AG10803 (cell line): Measurements from ENCODE around the gene RASA1.

ENCODE experiments used
- DNase-seq: peaks from one replicate; pipeline ENCODE4 v3.0.0; 2010; ENCODE audit warnings: low read depth
- H3K4me3 ChIP-seq: 2 replicates; pipeline ENCODE4 v1.5.1; 2011; ENCODE audit warnings: mild to moderate bottlenecking, low read length, control low read depth
- TF ChIP-seq, protein P1 (sequence below): conservative IDR thresholded peaks from 2 replicates; pipeline ENCODE4 v1.5.1; 2011; ENCODE audit warnings: mild to moderate bottlenecking, low read length, control low read depth, inconsistent platforms

Gene RASA1

DNA sequence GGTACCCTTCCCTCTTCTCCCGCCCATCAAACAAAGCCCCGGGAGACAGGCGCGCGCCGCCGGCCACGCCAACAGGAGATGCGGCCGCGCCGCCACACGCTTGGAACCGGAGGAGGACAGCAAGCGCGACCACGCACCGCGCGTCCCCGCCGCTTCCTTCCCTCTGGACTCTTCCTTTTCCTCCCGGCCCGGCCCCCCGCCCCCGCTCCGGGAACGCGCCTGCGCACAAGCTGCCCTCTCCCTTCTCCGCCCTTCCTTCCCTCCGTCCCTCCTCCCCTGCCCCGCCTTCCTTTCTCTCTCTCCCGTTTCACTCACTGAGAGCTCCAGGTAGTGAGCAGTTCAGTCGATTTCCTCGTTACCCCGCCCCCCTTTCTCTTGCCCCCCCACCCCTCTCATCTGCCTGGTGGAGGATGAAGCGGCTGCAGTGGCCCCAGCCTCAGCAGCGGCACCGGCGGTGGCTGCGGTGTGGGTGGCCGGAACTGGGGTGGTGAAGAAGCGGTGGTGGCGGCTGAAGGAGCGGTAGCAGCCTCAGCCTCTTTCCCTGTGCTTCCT, at the start of gene RASA1:
TSS of gene RASA1 (plus strand) at position 310 of the 552 bp plus-strand sequence. CDS start 569 bp downstream, outside the sequence.
- DNase-seq, result peak; percentile 89
- TF ChIP-seq, protein P1, sequence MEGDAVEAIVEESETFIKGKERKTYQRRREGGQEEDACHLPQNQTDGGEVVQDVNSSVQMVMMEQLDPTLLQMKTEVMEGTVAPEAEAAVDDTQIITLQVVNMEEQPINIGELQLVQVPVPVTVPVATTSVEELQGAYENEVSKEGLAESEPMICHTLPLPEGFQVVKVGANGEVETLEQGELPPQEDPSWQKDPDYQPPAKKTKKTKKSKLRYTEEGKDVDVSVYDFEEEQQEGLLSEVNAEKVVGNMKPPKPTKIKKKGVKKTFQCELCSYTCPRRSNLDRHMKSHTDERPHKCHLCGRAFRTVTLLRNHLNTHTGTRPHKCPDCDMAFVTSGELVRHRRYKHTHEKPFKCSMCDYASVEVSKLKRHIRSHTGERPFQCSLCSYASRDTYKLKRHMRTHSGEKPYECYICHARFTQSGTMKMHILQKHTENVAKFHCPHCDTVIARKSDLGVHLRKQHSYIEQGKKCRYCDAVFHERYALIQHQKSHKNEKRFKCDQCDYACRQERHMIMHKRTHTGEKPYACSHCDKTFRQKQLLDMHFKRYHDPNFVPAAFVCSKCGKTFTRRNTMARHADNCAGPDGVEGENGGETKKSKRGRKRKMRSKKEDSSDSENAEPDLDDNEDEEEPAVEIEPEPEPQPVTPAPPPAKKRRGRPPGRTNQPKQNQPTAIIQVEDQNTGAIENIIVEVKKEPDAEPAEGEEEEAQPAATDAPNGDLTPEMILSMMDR, result no peak
- H3K4me3 ChIP-seq, result peak within 1 kb of the TSS; percentile 95

DNA sequence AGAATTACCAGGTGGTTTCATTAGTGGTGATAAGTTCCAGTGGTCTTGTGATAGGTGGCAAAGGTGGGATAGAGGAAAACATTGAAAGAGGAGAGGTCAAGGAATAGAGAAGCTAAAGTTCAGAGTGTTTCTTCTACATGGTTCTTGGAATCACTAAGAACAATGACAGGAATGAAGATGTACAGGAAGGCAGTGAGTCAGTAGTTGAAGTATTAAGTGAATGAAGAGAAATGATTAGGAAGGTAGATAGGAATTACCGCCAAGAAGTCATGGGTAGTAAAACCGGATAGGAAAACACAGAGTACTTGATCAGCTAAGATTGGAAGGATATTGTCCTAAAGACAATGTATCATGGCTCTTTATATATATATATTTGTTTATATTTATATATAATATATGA, 37.9 kb upstream of the RASA1 start:
- no peak overlapping the region for H3K4me3 ChIP-seq
- TF ChIP-seq, protein P1, result no peak
- DNase-seq, result peak; percentile 11

DNA sequence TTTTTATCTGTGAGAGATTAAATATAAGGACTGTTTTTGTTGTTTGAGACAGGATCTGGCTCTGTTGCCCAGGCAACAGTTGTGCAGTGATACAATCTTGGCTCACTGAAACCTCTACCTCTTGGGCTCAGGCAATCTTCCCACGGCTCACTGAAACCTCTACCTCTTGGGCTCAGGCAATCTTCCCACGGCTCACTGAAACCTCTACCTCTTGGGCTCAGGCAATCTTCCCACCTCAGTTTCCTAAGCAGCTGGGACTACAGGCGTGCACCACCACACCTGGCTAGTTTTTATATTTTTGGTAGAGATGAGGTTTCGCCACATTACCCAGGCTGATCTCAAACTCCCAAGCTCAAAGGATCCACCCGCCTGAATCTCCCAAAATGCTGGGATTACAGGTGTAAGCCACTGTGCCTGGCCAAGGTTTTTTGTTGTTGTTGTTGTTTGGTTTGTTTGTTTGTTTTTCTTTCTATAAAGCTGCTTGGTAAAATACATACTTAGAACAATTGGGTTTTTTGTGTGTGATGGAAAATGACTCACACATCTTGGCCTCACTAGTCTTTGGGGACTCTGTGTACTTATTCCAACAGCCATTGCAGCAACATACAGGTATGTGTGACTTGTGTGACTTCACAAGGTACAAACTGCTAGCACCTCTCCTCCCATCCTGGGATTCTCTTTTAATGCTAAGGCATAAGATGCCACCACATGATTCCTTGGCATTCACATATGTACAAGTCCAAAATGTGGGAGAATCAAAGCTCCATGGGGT, 36.5 kb upstream of the RASA1 start:
- peak; percentile 14 for DNase-seq
- TF ChIP-seq, protein P1, result no peak
- H3K4me3 ChIP-seq, result no peak overlapping the region

DNA sequence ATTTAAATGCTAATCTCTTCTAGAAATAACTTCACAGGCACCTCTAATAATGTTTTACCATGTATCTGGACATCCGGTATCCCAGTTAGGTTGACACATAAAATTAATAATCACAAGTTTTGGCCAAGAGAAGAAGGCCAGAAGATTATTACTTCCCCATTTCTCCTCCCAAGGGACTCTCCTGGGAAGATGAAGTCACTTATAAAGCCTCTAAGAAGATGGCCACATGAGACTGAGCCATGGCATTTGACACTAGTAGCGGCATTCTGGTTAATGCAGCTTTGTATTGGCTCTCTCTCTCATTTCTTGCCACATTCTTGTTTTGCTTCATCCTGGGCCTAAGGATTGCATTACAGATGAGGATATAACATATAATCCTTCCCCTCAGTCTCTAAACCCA, 34.5 kb upstream of the RASA1 start:
- TF ChIP-seq, protein P1, result no peak
- peak; percentile 3 for DNase-seq
- H3K4me3 ChIP-seq, result no peak overlapping the region

DNA sequence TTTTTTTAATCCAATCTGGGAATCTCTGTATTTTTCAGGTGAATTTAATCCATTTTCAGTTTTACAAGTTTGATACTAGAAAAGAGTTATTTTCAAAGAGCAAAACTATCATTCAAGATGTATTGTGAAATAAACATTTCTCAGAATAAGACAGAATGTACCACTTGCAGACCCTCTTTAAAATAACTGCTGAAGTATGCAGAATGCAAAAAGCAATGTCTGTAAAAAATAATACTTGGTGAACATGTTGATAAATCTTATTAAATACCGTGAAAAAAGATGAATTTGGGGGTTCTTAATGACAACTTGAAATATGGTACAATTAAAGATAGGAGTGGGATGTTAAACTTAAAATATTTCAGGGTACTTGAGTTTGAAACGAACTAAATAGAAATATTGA, 26.1 kb upstream of the RASA1 start:
- DNase-seq, result no peak
- H3K4me3 ChIP-seq, result no peak overlapping the region
- TF ChIP-seq, protein P1, result no peak

DNA sequence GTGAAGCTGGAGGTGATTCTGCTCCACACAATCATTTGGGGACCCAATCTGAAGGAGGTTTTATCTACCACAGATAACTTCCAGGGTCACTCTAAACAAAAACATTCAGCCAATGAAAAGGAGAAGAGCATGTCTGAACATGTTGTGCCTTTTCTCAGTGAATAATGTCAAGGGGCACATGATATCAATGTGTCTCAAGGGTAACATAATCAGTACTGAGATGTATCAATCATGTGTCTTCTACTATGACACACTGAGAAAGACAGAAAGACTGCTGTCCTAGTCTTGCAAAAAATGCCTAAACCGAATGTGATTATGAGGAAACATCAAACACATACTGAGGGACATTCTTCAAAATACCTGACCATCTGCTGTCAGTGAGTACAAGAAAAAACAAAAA, 25.4 kb upstream of the RASA1 start:
- TF ChIP-seq, protein P1, result no peak
- no peak for DNase-seq

More for the DNA sequence above, 25.4 kb upstream of the RASA1 start:
- no peak overlapping the region for H3K4me3 ChIP-seq
